ENCODE measurements around the gene GAS7. TPM values are rescaled to one million over a fixed set of nuclear protein-coding genes. Genes with fewer than 3 reads are reported as not detected.
A peak's percentile ranks its signal among the peaks of the same experiment; 100 is the strongest.

GAS7 gene
- total RNA-seq, 1 experiment from 2014 or later = 12.3 TPM

GRCh38 chr17:10118788-10119130 is 79.6 kb downstream of the GAS7 start:
- POLR2A ChIA-PET = no interaction called here
- Mint-ChIP-seq H3K4me3 (no peak overlapping the region), H3K9me3 (no peaks in the 10 kb centered on the region), H3K27me3 (ENCODE audit: low read depth) (no peaks in the 10 kb centered on the region), H3K27ac (0 out of 2 replicates have a peak overlapping the region, but pooled peaks have one; percentile 6), H3K4me1 (peaks cover 62% of the 10 kb centered on the region), H3K36me3 (no peaks in the 10 kb centered on the region)
- DNase-seq (ENCODE audit: low spot score) = no peak
- CTCF ChIA-PET = interaction anchor here (1.2 kb wide), 1 partner anchor 82 kb away, joined by 4 read pairs; no protein-coding TSS in a partner anchor
- TF ChIP-seq TEAD1 (CRISPR knock-in tag; IDR thresholded peaks at IDR 0.05) (no peak), ZNF219 (CRISPR knock-in tag; IDR thresholded peaks at IDR 0.05; ENCODE audit: borderline replicate concordance) (no peak), AR (CRISPR knock-in tag; IDR thresholded peaks at IDR 0.05) (no peak), ATF3 (CRISPR knock-in tag; conservative IDR thresholded peaks at IDR 0.05) (no peak), SP1 (CRISPR knock-in tag; conservative IDR thresholded peaks at IDR 0.05) (no peak), SOX15 (CRISPR knock-in tag; IDR thresholded peaks at IDR 0.05) (no peak), ZMAT4 (CRISPR knock-in tag; IDR thresholded peaks at IDR 0.05) (no peak), ZNF671 (CRISPR knock-in tag; IDR thresholded peaks at IDR 0.05) (no peak), ZNF281 (CRISPR knock-in tag; IDR thresholded peaks at IDR 0.05) (no peak), ZNF425 (CRISPR knock-in tag; conservative IDR thresholded peaks at IDR 0.05) (no peak)
- no peak for ATAC-seq

GRCh38 chr17:10117581-10118001 is 80.8 kb downstream of the GAS7 start:
- TF ChIP-seq PRDM15 (CRISPR knock-in tag; IDR thresholded peaks at IDR 0.05) = no peak
- ChIA-PET POLR2A (no interaction called here), CTCF (interaction anchor here (0.6 to 1.2 kb wide), 5 partner anchors 10 to 109 kb away, joined by 3 to 7 read pairs (median 4); no protein-coding TSS in a partner anchor)
- Mint-ChIP-seq H3K9me3 (no peaks in the 10 kb centered on the region), H3K27ac (peak overlapping the region; percentile 61; the same call in 1 of the 2 replicates), H3K4me3 (no peak overlapping the region), H3K27me3 (ENCODE audit: low read depth) (no peaks in the 10 kb centered on the region), H3K36me3 (no peaks in the 10 kb centered on the region), H3K4me1 (peaks cover 62% of the 10 kb centered on the region)
- ATAC-seq (peak; percentile 19), DNase-seq (ENCODE audit: low spot score) (no peak)

All from WTC11 (cell line).